Right atrium auricular region (tissue), 2 donors: ENCODE data around the gene SOHLH1. TPM values are rescaled to one million over a fixed set of nuclear protein-coding genes. Genes with fewer than 3 reads are reported as not detected.

Experiments
- DNase-seq: peaks from one replicate; pipeline ENCODE4 v3.0.0-alpha.2; 2019; ENCODE audit warnings: low spot score
- H3K27ac ChIP-seq, 2 donors: fragments of 200-600 bp; sonication (generic); 1 replicate in 1 of 2; 2 replicates in 1 of 2; pipeline ENCODE4 v1.5.1; 2016 to 2019
- H3K27me3 ChIP-seq, 2 donors: fragments of 200-600 bp; sonication (generic); one replicate each; pipeline versions ENCODE4 v1.5.1 to v1.6.0; 2017 to 2019
- H3K36me3 ChIP-seq: fragments of 200-600 bp; sonication (generic); one replicate; pipeline ENCODE4 v1.5.1; 2016
- H3K4me1 ChIP-seq, 2 donors: fragments of 200-600 bp; sonication (generic); one replicate each; pipeline versions ENCODE4 v1.5.1 to v1.6.0; 2017 to 2019
- H3K4me3 ChIP-seq, 2 donors: fragments of 200-600 bp; sonication (generic); 1 replicate in 1 of 2; 2 replicates in 1 of 2; pipeline ENCODE4 v1.5.1; 2017 to 2019; ENCODE audit warnings: mild to moderate bottlenecking in 1 of 2, moderate library complexity in 1 of 2
- H3K9me3 ChIP-seq, 2 donors: fragments of 200-600 bp; sonication (generic); one replicate each; pipeline ENCODE4 v1.5.1; 2019
- CTCF ChIP-seq, 2 donors: fragments of 200-600 bp; sonication (generic); IDR thresholded peaks; one replicate each; pipeline ENCODE4 v1.5.1; 2019; ENCODE audit warnings: antibody characterized with exemption in 2 of 2
- total RNA-seq, 2 donors: library from RNA; depleted of rRNA; stranded (reverse); fragments of >200 nt; gene quantifications; one replicate each; pipeline ENCODE4 v1.1.0, GENCODE V29; 2016

Gene SOHLH1
- total RNA-seq, 2 donors from 2014 or later: not detected

GRCh38 chr9:135726138-135726853 is 27.0 kb upstream of the SOHLH1 start:
- H3K4me1 ChIP-seq: no peaks in the 10 kb centered on the region
- H3K4me3 ChIP-seq: no peak overlapping the region
- DNase-seq: no peak
- TF ChIP-seq CTCF (IDR thresholded peaks at IDR 0.05): no peak
- no peak overlapping the region for H3K27ac ChIP-seq
- H3K36me3 ChIP-seq: no peaks in the 10 kb centered on the region
- H3K9me3 ChIP-seq: no peaks in the 10 kb centered on the region
- H3K27me3 ChIP-seq: no peaks in the 10 kb centered on the region

GRCh38 chr9:135724186-135724787 is 25.0 kb upstream of the SOHLH1 start:
- no peak for DNase-seq
- Histone ChIP-seq H3K9me3 (no peaks in the 10 kb centered on the region), H3K36me3 (no peaks in the 10 kb centered on the region), H3K4me1 (no peaks in the 10 kb centered on the region), H3K27me3 (no peaks in the 10 kb centered on the region), H3K4me3 (no peak overlapping the region), H3K27ac (no peak overlapping the region)
- TF ChIP-seq CTCF (IDR thresholded peaks at IDR 0.05): no peak

GRCh38 chr9:135722365-135722764 is 23.1 kb upstream of the SOHLH1 start:
- Histone ChIP-seq H3K27me3 (peaks cover 0 to 8% of the 10 kb centered on the region in 2 donors), H3K27ac (no peak overlapping the region), H3K4me1 (no peaks in the 10 kb centered on the region), H3K36me3 (no peaks in the 10 kb centered on the region), H3K4me3 (no peak overlapping the region), H3K9me3 (no peaks in the 10 kb centered on the region)
- no peak for DNase-seq
- no peak for TF ChIP-seq CTCF (IDR thresholded peaks at IDR 0.05)

GRCh38 chr9:135719472-135719871 is 20.2 kb upstream of the SOHLH1 start:
- H3K27me3 ChIP-seq: peaks cover 0 to 10% of the 10 kb centered on the region in 2 donors
- no peak for TF ChIP-seq CTCF (IDR thresholded peaks at IDR 0.05)
- DNase-seq: no peak
- H3K4me1 ChIP-seq: peaks cover 0 to 4% of the 10 kb centered on the region in 2 donors
- no peaks in the 10 kb centered on the region for H3K36me3 ChIP-seq
- H3K27ac ChIP-seq: no peak overlapping the region
- H3K9me3 ChIP-seq: no peaks in the 10 kb centered on the region
- no peak overlapping the region for H3K4me3 ChIP-seq

GRCh38 chr9:135718616-135719015 is 19.3 kb upstream of the SOHLH1 start:
- TF ChIP-seq CTCF (IDR thresholded peaks at IDR 0.05): no peak
- no peak overlapping the region for H3K4me3 ChIP-seq
- H3K9me3 ChIP-seq: no peaks in the 10 kb centered on the region
- H3K36me3 ChIP-seq: no peaks in the 10 kb centered on the region
- H3K27ac ChIP-seq: no peak overlapping the region
- peaks cover 0 to 4% of the 10 kb centered on the region in 2 donors for H3K4me1 ChIP-seq
- H3K27me3 ChIP-seq: peaks cover 0 to 10% of the 10 kb centered on the region in 2 donors
- DNase-seq: no peak
